Measurements from ENCODE around the gene FBXO45.
"Not testable (repeated sequence)": the region's sequence is repeated elsewhere in the genome, so short reads cannot be mapped to it uniquely, and the experiment has no call there.

FBXO45 gene

GRCh38 chr3:196634829-196635228 is 66.4 kb downstream of the FBXO45 start:
- DNase-seq = no peak
- in situ Hi-C loops (cut with HindIII; ENCODE audit: low pct_ligation_motif_present, low pct_unique_long_range_greater_than_20kb, low sequenced_read_pairs) = no loop called here

- DNase-seq = no peak
- in situ Hi-C loops (cut with HindIII; ENCODE audit: low pct_ligation_motif_present, low pct_unique_long_range_greater_than_20kb, low sequenced_read_pairs) = no loop called here
Observed at GRCh38 chr3:196636369-196637349, 68.2 kb downstream of the FBXO45 start.

- in situ Hi-C loops (cut with HindIII; ENCODE audit: low pct_ligation_motif_present, low pct_unique_long_range_greater_than_20kb, low sequenced_read_pairs) = not testable (repeated sequence)
Observed at GRCh38 chr3:196637941-196638340, 69.5 kb downstream of the FBXO45 start.

More at GRCh38 chr3:196637941-196638340, 69.5 kb downstream of the FBXO45 start:
- not testable (repeated sequence) for DNase-seq

All from ACHN (cell line).